Cardiac septum (tissue), 1 donor: Measurements from ENCODE around the gene HUNK. TPM values are rescaled to one million over a fixed set of nuclear protein-coding genes. Genes with fewer than 3 reads are reported as not detected.
"Not testable (repeated sequence)": the region's sequence is repeated elsewhere in the genome, so short reads cannot be mapped to it uniquely, and the experiment has no call there.

Experiments
- DNase-seq: peaks from one replicate; pipeline ENCODE4 v3.0.0-alpha.2; 2020; ENCODE audit warnings: low spot score
- intact Hi-C: fragments of 100-400 bp; cut with DNase I; formaldehyde crosslinking; loops from one replicate; pipeline ENCODE4 v1.14.0; 2022
- total RNA-seq: library from RNA; stranded (reverse); fragmentation: NEBNext Ultra II Directional; extraction: Animal tissue kit (Norgen Biotek cat#: 25700); gene quantifications from one replicate; pipeline ENCODE4 v1.2.1, GENCODE V29; 2021
- donor health status: DM: no; HTN: no; CAD: no.

Gene HUNK
- total RNA-seq, 1 donor from 2014 or later, result 0.73 TPM

DNA sequence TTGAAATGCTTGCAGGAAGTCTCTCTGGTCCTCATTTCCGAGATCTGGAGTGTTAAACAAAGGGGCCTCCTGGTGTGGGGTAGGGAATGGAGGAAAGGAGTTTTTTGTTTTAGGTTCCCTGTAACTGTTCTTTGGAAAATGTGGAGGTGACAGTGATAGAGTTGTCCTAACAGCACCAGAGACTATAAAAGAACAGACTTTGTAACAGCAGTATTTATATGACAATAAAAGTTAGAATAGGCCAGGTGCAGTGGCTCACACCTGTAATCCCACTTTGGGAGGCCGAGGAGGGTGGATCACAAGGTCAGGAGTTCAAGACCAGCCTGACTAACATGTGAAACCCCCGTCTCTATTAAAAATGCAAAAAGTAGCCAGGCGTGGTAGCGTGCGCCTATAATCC, 68.9 kb downstream of the HUNK start:
- intact Hi-C loops, result no loop called here
- DNase-seq, result no peak

DNA sequence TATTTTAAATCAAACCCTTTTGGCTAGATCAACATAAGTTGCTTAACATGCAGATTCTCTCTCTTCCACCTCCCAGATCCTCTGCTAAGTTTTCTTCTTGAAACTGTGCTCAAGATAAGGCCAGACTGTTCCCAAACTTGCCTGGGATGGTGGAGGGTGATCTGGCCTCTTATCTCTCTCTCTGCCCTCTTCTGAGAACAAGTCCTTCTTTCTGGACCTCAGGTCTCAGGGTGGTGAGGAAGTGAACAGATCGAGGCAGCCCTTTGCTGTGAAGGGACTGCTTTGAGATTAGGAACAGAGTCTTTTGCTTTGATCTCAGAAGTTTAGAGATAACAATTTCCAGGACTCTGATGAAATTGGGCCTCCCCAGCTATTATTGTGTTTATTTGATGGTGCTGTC, 70.7 kb downstream of the HUNK start:
- intact Hi-C loops, result no loop called here
- DNase-seq, result no peak

DNA sequence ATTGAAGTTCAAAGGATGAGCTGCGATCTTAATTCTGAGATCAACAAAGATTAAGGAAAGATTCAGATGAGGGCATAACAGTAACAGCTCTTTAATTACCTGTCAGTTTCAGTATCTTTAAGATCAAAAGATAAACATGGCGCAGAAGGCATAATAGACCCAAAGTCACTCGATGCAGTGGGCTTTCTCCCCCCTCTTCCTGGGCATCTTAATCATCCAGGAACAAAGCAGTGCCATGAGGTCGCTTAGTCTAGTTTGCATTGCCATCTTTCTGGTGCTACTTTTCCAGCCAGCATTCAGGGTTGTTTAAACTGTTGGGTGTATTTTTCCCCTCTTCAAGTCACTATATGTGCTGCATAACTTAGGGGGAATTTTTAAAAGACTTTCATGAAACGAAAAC, 72.3 kb downstream of the HUNK start:
- DNase-seq, result no peak
- intact Hi-C loops, result no loop called here

DNA sequence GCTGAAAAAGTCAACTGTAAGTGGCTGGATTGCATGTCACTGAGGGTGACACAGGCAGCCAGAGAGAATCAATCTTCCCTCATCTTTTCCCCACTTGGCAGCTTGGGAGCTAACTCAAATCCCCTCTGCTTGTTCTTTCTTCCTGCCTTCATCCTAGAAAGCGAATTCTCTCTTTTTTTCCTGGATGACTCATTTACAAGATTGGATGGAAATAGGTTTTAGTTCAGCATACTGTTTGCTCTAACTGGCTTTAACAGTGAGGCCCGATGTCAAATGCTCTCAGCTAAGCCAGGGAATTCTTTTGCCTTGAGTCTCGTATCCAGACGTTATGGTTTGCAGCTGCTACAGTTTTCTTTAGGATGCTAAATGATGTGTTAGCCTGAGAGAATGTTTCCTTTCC, 72.7 kb downstream of the HUNK start:
- no peak for DNase-seq
- intact Hi-C loops, result no loop called here

DNA sequence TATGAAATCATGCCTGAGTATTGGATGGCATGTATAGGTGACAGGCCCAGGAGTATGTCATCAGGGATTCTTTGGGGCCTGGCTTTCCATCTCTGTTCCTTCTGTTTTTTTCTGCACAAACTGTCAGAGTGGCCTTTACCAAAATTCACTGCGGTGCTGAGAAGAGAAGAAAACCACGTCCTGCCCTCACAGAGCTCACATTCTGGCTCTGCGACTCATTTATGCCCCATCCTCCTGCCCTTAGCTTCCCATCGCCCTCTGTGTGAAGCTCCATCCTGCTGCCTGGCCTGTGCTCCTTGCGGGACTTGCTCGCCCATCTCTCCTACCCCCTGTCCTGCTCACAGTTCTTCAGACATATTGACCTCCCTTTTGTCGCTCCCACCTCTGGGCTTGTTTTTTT, 73.4 kb downstream of the HUNK start:
- intact Hi-C loops, result no loop called here
- no peak for DNase-seq

DNA sequence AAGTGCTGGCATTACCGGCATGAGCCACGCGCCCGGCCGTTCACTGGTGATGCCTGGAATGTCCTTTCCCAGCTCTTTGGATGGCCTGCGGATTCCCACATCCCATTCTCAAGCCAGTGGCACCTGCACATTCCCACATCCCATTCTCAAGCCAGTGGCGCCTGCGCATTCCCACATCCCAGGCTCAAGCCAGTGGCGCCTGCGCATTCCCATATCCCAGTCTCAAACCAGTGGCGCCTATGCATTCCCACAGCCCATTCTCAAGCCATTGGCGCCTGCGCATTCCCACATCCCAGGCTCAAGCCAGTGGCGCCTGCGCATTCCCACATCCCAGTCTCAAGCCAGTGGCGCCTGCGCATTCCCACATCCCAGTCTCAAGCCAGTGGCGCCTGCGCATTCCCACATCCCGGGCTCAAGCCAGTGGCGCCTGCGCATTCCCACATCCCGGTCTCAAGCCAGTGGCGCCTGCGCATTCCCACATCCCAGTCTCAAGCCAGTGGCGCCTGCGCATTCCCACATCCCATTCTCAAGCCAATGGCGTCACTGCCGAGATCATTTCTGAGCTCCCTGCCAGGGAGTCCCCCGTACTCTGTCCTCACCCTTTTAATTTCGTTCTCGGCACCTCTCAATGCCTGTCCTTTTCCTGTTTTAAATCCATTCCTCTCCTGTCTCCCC, 74.2 kb downstream of the HUNK start:
- DNase-seq, intact Hi-C loops: not testable (repeated sequence)

DNA sequence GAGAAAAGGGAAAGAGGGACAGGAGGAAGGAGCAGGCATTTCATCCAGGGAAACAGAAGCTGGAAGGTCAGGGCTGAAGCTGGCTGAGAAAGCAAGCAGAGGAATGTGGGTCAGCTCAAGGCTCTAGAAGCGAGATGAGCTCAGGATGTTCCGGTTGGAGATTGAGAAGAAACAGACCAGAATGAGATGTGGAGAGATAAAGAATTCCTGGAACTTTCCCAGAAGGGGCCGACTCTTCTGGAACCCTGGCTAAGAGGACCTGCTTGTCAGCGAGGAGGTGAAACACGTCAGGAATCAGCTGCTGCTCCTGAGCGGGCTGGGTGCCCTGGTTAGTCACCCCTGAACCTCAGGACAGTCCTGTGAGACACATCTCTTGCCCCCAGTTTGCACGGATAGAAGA, 75.9 kb downstream of the HUNK start:
- intact Hi-C loops, result no loop called here
- no peak for DNase-seq

DNA sequence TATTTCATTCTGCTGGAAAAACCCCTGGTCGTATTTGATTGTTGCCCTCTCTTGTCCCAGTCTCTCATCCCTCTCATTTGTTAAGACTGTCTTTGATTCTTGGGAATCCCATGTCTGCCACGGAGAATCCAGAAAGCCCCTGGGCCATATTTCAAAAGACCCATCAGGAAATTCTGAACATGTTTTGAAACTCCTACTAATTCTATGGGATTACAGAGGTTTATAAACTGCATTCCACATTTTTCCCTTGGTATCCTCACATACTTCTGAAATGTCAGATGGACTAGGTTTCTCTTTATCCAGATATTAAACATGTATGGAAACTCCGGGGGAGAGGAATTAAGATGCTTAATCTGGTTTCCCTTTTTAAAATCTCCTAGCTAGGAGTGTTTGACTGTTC, 80.0 kb downstream of the HUNK start:
- DNase-seq, result no peak
- intact Hi-C loops, result no loop called here

DNA sequence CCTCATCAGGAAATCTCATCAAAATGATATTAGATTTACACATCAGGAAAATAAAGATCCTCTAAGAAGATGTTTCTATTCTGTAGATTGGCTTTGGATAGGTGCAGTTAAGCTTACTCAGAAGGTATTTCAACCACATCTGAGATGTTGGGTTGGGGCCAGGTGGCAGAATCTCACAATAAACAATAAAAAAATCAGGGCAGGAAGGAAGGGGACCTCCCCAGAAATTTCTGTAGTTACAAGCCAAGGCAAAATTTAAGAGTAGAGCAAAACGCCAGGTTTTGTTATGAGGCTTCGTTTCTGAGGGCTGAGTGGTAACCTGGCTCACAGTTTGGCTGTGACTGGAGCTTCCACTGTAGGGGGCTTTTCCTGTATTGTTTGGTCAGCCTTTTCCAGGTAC, 84.8 kb downstream of the HUNK start:
- DNase-seq, result no peak
- intact Hi-C loops, result no loop called here

DNA sequence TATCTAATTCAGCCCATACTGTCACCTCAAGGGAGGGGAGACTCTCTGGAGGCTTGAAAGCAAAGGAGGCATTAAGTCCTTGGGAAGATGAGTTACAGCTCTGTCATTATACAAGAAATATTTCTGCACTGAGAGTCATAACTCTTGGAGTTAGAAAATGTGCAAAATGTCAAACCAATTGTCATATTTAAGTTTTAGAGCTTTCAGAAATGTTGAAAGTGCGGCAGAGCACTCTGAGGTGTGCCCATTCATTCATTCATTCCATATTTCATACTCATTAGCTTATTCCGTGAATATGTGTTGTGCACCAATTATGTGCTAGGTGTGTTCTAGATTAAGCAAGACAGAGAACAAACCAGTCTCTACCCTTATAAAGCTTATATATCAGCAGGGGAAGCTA, 87.1 kb downstream of the HUNK start:
- DNase-seq, result no peak
- intact Hi-C loops, result no loop called here

DNA sequence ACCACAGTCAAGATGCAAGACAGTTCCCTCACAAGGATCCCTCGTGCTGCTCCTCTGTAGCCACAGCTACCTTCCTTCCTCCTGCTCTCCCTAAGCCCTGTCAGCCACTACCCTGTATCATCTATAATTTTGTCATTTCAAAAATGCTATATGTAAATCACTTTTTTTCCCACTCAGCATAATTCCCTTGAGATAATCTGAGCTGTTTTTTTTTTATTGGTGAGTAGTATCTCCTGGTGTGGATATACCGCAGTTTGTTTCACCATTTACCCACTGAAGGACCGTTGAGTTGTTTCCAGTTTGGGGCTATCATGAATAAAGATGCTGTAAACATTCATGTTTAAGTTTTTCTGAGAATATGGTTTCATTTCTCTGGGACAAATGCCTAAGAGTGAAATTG, 88.2 kb downstream of the HUNK start:
- intact Hi-C loops, result no loop called here
- no peak for DNase-seq

DNA sequence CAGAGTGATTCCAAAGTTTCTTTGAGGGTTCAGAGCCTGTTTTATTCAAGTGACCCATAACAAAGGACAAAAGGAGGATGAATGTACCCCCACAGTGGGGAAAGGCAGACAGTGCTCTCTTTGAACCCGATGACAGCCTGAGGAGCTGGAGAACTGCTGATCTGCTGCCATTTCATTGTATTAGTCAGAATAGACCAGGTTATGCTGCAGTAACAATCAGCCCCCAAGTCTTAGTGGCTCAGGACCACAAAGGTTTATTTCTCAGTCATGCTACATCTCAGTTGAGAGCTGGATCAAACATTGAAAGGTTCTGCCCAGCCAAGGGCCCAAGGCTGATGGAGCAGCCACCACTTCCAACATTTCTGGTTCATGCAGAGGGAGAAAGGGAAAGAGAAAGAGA, 88.9 kb downstream of the HUNK start:
- DNase-seq, result no peak
- intact Hi-C loops, result no loop called here

DNA sequence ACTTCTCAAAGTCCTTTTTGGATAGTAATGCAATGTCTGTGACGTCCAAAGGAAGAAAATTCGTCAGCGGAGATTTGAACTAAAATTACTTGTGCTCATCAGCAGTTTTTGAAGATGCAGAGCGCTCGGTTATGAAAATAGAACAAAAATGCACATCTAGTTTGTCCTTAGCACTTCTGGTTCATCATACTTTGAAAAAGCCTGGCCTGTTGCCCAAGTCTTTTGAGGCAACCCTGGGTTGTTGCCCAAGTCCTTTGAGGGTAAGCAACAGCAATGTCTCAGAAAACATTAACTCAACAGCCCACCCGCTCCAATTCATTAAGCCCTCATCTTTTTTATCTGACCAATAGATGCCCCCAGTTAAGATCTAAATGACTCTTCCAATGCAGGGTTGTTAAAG, 91.9 kb downstream of the HUNK start:
- no peak for DNase-seq
- intact Hi-C loops, result no loop called here

DNA sequence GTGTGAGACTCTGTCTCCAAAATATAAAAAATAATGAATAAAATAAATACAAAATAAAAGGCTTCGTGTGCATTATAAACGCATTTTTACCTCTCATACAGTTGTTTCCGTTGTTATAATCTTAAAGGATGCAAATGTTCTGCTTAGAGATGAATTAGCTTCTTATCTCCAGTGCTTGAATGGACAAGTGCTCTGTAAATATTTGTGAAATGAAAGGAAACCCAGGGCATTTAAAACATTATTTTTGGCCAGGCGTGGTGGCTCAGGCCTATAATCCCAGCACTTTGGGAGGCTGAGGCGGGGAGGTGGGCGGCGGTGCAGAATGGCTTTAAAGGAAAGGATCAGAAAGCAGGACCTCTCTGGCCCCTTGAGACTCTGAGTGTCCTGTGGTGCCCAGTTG, 94.5 kb downstream of the HUNK start:
- no peak for DNase-seq
- intact Hi-C loops, result no loop called here

DNA sequence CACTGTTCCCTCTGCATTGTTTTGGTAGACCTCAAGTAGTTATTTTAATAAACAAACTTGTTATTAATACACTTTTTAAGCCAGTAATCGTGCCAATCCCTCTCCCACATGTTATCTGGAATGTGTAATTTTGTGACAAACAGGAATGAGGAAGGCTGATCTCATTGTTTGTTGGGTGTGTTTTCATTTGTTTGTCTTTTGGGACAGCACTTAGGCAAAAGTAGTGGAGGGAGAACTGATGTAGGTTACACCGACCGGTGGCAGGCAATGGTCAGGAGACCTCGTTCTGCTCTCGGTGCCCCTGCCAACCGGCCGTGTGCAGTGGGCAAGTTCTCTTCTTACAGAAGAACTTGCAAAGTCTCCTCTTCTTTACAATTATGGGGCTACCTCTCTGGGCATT, 99.8 kb downstream of the HUNK start:
- DNase-seq, result no peak
- intact Hi-C loops, result no loop called here

DNA sequence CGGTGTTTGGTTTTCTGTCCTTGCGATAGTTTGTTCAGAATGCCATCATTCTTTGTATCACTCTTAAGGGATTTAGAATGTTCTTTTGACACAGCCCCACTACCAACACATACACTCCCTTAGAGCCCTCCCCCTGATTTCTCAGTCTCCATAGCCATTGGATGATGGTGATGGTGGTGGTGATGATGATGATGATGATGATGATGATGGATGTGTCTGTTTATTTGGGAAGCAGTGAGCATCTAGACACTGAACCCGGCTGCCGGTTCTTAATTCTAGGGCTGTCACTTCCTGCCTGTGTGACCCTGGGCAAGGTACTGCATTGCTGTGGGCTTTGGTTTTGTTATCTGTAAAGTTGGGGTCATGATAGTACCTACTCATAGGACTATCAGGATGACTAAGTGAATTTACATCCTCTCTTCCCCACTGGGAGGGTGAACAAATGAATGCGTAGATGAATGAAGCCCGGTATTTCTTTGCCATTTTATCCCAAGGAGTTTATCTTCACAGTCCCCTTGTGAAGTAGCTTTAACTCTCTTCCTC, 100.7 kb downstream of the HUNK start:
- DNase-seq, result no peak
- intact Hi-C loops, result no loop called here

DNA sequence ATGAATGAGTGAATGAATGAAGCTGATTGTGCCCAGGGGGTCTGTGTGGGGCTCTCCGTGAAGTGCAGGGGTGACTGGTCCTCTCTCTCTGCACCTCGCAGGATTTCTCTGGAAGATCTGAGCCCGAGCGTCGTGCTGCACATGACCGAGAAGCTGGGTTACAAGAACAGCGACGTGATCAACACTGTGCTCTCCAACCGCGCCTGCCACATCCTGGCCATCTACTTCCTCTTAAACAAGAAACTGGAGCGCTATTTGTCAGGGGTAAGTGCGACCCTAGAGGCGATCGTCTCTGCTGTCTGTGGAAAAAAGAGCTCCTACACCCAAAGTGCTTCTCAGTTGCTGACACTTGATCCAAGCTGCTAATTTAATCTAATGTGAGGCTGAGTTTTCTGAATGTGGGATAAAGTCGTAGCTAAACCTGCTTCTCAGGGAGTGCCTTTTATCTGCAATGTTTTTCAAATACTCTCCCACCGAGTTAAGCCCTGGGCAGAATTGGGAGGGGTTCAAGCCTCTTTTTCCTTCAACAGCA, 101.7 kb downstream of the HUNK start:
- DNase-seq, result no peak
- intact Hi-C loops, result no loop called here

DNA sequence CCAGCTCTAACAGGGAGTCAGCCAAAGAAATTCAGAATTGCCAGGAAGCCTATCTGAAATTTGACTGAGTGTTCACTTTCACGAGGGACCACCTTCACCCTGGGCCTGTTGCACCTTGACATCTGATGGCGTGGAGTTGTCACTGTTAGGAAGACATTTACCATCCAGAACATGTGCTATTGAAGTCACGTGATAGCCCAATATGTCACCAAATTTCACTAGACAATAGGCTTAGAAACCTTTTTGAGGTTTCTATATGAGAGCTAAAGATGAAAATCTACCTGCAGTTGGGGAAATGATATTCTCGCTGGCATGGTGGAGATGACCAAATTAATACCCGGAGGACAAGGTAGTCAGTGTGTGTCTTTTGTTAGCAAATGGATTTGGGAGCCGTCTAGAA, 102.7 kb downstream of the HUNK start:
- DNase-seq, result no peak
- intact Hi-C loops, result no loop called here

DNA sequence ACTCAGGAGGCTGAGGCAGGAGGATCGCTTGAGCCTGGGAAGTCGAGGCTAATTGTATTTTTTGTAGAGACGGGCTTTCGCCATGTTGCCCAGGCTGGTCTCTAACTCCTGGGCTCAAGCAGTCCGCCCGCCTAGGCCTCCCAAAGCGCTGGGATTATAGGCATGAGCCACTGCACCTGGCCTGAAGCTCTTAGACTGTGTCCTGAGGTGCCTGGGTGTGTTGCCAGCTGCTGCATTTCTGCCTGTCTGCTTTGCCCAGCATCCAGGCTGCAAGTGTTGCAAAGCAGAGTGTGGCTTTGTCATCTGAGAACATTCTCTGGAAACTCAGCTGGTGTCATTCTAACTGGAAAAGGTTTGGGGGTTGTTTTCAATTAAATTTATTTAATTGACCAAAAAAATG, 105.0 kb downstream of the HUNK start:
- DNase-seq, result no peak
- intact Hi-C loops, result no loop called here

DNA sequence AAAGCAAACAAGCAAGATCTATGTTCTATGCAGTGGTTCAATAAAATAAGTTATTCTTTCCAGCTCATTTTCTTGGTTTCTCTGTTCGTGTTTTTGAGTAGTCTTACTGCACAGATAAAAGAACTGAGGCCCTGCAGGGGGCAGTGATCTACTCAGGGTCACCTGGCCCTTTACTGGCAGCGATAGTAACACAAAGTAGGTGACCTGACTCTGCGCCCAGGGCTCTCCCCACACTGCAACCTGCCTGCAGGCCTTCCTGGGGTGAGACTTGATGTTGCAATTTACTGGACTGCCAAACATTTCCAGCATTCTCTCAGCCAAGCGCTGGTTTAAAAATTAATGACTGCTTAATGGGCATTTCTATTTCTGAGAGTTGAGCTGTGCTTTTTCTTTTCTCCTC, 110.3 kb downstream of the HUNK start:
- DNase-seq, result no peak
- intact Hi-C loops, result no loop called here

DNA sequence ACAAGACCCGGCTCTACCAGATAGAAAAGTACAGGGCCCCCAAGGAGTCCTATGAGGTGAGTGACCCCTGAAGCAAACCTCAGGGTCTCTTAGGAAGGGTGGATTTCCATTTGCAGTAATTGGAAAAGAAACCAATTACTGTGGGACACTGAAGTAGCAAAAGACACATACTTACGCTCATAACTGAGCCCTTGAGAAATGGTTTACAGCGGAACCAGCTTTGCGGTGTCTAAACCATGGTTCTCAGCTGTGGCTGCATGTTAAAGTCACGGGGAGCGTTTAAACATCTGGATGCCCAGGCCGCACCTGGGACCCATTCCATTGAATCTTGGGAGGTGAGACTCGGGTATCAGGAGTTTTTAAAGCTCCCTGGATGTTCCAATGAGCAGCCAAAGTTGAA, 110.7 kb downstream of the HUNK start:
- intact Hi-C loops, result no loop called here
- no peak for DNase-seq

DNA sequence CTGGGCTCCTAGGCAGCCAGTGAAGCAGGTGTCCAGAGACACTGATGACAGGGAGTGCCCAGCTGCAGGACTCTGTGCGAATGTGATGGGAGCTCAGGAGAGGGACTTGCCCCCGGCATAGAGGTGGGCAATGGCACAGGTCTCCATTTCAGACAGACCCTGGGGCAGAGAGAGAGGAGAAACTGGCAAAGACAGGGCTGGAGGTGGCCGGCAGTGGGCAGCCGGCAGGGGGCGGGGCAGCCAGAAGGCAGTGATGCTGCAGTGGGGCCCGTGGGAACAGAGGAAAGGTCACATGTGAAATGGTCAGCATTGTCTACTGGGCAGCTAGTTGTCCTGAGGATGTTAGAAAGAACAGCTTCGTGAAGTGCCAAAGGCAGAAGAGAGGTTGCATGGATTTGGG, 112.6 kb downstream of the HUNK start:
- intact Hi-C loops, result no loop called here
- no peak for DNase-seq
